ENCODE results near the gene CASD1. TPM values are rescaled to one million over a fixed set of nuclear protein-coding genes. Genes with fewer than 3 reads are reported as not detected.

Gene CASD1
- total RNA-seq, 1 donor from 2014 or later, result 30.2 TPM

DNA sequence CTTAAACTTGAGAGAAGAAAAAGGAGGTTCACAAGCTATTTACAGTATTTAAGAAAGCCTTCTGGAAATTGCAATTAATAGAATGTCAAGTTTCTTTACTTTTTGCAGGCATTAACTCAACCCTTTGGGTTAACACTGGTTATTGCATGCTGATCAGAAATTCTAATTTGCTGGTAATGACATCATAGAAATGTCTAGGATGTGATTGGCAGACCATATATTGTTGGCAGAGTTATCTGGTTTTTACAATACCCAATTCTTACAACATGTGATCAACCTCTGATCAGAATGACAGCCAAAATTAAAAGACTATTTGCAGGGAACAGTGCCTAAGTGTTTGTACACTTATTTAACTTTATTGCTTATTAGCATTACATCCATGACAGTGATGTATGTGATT lies 1.6 kb upstream of the CASD1 start:
- no peaks in the 10 kb centered on the region for H3K27me3 Mint-ChIP-seq
- TF ChIP-seq, protein P1, sequence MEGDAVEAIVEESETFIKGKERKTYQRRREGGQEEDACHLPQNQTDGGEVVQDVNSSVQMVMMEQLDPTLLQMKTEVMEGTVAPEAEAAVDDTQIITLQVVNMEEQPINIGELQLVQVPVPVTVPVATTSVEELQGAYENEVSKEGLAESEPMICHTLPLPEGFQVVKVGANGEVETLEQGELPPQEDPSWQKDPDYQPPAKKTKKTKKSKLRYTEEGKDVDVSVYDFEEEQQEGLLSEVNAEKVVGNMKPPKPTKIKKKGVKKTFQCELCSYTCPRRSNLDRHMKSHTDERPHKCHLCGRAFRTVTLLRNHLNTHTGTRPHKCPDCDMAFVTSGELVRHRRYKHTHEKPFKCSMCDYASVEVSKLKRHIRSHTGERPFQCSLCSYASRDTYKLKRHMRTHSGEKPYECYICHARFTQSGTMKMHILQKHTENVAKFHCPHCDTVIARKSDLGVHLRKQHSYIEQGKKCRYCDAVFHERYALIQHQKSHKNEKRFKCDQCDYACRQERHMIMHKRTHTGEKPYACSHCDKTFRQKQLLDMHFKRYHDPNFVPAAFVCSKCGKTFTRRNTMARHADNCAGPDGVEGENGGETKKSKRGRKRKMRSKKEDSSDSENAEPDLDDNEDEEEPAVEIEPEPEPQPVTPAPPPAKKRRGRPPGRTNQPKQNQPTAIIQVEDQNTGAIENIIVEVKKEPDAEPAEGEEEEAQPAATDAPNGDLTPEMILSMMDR (conservative IDR thresholded peaks at IDR 0.05), result peak; percentile 27
- no peak for DNase-seq (ENCODE audit: extremely low spot score, unreplicated experiment)
- H3K4me3 Mint-ChIP-seq, result peak overlapping the region; percentile 34
- no peak overlapping the region for H3K27ac Mint-ChIP-seq
- H3K36me3 Mint-ChIP-seq, result no peaks in the 10 kb centered on the region
- peaks cover 28% of the 10 kb centered on the region for H3K4me1 Mint-ChIP-seq (ENCODE audit: unreplicated experiment)
- no peaks in the 10 kb centered on the region for H3K9me3 Mint-ChIP-seq

DNA sequence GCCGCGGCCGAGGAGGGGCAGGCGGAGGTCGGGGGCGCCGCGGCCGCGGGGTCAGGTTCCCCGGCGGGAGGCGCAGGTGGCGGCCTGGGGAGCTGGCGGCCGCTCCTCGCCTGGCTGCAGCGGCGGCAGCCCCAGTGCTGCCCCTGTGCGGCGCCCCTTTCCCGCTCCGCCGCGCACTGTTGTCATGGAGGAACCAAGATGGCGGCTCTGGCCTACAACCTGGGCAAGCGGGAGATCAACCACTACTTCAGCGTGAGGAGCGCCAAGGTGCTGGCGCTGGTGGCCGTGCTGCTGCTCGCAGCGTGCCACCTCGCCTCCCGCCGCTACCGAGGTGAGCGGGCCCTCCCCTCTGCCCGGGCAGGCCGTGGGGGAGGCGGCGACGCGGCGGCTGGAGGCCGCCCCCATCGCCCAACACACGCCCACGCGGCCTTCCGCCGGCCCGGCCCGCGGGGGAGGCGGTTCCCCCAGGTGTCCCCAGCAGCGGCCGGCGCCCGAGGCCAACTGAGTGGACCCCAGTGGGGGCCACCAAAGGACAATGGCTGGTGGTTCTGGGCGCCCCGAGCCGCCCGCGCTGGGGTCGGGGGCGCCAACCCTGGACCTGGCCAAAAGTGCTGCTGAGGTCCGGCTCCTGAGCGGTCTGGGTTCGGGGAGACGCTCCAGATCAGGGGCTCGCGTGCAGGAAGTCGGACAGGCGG lies 425 bp downstream of the CASD1 start:
- TF ChIP-seq, protein P1 (conservative IDR thresholded peaks at IDR 0.05), result peak; percentile 39
- Mint-ChIP-seq H3K36me3 (no peaks in the 10 kb centered on the region), H3K4me1 (ENCODE audit: unreplicated experiment) (peaks cover 42% of the 10 kb centered on the region), H3K27ac (peak overlapping the region; percentile 84), H3K4me3 (peak overlapping the region; percentile 91), H3K9me3 (no peaks in the 10 kb centered on the region), H3K27me3 (no peaks in the 10 kb centered on the region)
- peak; percentile 78 for DNase-seq (ENCODE audit: extremely low spot score, unreplicated experiment)

DNA sequence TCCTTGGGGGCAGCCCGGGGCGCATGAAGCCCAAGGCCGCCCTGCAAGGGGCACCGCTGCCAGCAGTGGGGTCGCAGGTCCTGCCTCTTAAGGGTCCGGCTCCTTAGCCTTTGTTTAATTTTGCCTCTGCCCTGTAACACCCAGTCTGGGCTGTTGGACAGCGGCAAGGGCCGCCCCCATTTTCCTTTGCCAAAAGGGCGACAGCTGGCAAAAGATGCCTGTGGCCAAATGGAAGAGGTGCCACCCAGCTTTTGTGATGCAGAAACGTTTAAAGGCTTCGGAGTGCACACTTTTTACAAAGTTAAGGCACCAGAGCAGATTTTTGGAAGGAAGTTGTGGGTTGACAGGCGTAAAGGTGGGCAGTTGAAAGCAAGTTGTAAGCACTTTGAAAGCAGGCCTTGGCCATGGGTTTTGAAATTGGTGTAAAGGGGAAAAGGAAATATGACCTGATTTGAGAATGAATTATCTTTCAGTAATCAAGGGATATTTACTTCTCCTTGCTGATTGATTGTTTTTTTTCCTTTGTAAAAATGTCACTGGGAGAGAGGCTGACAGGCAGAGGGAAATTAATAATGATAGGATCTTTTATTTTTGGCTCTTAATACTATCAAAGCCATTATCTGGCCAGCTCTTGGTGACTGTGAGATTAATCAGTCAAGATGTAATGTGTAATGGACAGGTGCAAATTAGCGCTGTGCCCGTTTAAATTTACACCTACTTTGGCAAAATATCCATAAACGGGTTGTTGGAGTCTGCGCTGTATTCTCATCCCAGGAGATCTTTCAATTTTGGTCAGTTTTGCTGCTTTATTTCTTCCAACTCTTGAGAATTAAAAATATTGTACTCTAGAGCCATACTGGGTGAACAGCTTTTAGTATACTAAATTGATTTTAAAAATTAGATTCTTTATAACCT lies 1.2 kb downstream of the CASD1 start:
- peak overlapping the region; percentile 91 for H3K4me3 Mint-ChIP-seq
- peaks cover 47% of the 10 kb centered on the region for H3K4me1 Mint-ChIP-seq (ENCODE audit: unreplicated experiment)
- DNase-seq (ENCODE audit: extremely low spot score, unreplicated experiment), result no peak
- H3K9me3 Mint-ChIP-seq, result no peaks in the 10 kb centered on the region
- TF ChIP-seq, protein P1 (conservative IDR thresholded peaks at IDR 0.05), result no peak
- peak overlapping the region; percentile 84 for H3K27ac Mint-ChIP-seq
- no peaks in the 10 kb centered on the region for H3K36me3 Mint-ChIP-seq
- H3K27me3 Mint-ChIP-seq, result no peaks in the 10 kb centered on the region

DNA sequence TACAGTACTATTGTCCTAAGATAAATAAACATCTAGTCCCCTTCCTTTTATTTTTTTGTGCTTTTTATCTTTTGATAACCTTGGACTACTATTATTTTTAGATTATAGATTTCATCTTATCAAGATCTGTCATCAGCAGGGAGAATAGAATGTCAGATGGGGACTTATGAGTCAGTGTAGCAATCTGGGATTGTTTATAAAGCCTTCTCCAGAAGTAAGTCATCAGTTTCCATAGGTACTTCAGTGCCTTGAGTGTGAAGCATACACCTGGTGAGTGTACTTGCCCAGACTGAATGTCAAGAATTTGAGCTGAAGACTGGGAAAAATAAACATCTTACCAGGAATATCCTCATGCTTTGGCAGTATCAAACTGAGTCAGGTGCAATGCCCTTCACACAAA lies 2.1 kb downstream of the CASD1 start:
- TF ChIP-seq, protein P1 (conservative IDR thresholded peaks at IDR 0.05), result no peak
- no peaks in the 10 kb centered on the region for H3K9me3 Mint-ChIP-seq
- H3K4me3 Mint-ChIP-seq, result peak overlapping the region; percentile 91
- H3K27me3 Mint-ChIP-seq, result no peaks in the 10 kb centered on the region
- H3K27ac Mint-ChIP-seq, result peak overlapping the region; percentile 84
- H3K4me1 Mint-ChIP-seq (ENCODE audit: unreplicated experiment), result peaks cover 53% of the 10 kb centered on the region
- no peaks in the 10 kb centered on the region for H3K36me3 Mint-ChIP-seq
- DNase-seq (ENCODE audit: extremely low spot score, unreplicated experiment), result no peak

DNA sequence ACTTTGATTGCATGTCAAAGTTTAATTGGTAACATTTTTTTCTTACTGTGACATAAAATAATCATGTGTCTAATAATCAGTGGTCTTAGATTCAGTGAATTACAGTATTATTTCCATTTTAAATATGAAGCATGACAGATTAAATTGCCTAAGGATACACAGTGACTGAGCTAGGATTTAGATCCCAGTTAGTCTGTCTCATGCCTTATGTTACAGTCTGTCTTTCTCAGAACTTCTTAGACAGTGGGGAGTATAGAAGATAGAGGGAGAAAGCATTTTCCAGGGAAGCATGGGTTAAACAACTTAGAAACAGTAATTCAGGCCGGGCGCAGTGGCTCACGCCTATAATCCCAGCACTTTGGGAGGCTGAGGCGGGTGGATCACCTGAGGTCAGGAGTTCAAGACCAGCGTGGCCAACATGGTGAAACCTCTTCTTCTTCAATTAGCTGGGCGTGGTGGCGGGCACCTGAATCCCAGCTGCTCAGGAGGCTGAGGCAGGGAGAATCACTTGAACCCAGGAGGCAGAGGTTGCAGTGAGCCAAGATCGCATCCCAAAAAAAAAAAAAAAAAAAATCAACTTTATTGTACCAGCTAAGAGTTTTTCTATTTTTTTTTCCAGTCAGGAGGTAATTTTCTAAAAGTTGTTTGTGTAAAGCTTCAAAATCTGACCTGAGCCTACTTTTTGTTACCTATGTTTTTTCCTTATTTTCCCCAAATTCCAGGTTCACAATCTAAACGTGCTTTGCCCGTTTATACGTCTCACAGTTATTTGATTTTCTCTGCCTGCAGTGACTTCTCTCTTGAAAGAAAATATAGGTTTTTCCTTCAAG lies 3.3 kb downstream of the CASD1 start:
- Mint-ChIP-seq H3K4me3 (peak overlapping the region; percentile 91), H3K9me3 (no peaks in the 10 kb centered on the region), H3K36me3 (peaks cover 5% of the 10 kb centered on the region), H3K27ac (peak overlapping the region; percentile 14), H3K4me1 (ENCODE audit: unreplicated experiment) (peaks cover 53% of the 10 kb centered on the region), H3K27me3 (no peaks in the 10 kb centered on the region)
- DNase-seq (ENCODE audit: extremely low spot score, unreplicated experiment), result no peak
- TF ChIP-seq, protein P1 (conservative IDR thresholded peaks at IDR 0.05), result no peak
